Natural killer cell (primary cell): Measurements from ENCODE around the gene ALPI. TPM values are rescaled to one million over a fixed set of nuclear protein-coding genes. Genes with fewer than 3 reads are reported as not detected.
"Not testable (repeated sequence)": the region's sequence is repeated elsewhere in the genome, so short reads cannot be mapped to it uniquely, and the experiment has no call there.

Source experiments
- ATAC-seq, 3 donors: fragments of 150-1000 bp in 2 of 3; fragments of 200-7000 bp in 1 of 3; cut with Tn5 transposase; 1 replicate in 1 of 3; 2 replicates in 2 of 3; pipeline ENCODE4 v1.10.0; 2021; ENCODE audit warnings: mild to moderate bottlenecking in 2 of 3, moderate library complexity in 2 of 3
- DNase-seq, 2 donors: peaks; one replicate each; pipeline versions ENCODE4 v3.0.0 to v3.0.0-alpha.2; 2013 to 2021; ENCODE audit warnings: mixed read lengths in 1 of 2
- H3K27ac ChIP-seq: one replicate; pipeline ENCODE4 v1.5.1; 2013; ENCODE audit warnings: mild to moderate bottlenecking, low read length
- H3K27me3 ChIP-seq: one replicate; pipeline ENCODE4 v1.6.1; 2013; ENCODE audit warnings: low read length; ENCODE audit not compliant: control insufficient read depth, insufficient read depth
- H3K36me3 ChIP-seq: one replicate; pipeline ENCODE4 v1.6.1; 2013; ENCODE audit warnings: low read length; ENCODE audit not compliant: control insufficient read depth, insufficient read depth
- H3K4me1 ChIP-seq: one replicate; pipeline ENCODE4 v1.6.1; 2013; ENCODE audit warnings: low read length; ENCODE audit not compliant: control insufficient read depth, insufficient read depth
- H3K4me3 ChIP-seq: one replicate; pipeline ENCODE4 v1.5.1; 2013; ENCODE audit warnings: low read length
- H3K9me3 ChIP-seq: one replicate; pipeline ENCODE4 v1.6.1; 2013; ENCODE audit warnings: low read length; ENCODE audit not compliant: control insufficient read depth, insufficient read depth
- H3K27ac Mint-ChIP-seq, 2 donors: one replicate each; pipeline ENCODE4 v1.8.0; 2022; ENCODE audit warnings: mild to moderate bottlenecking in 2 of 2, mixed read lengths in 2 of 2, moderate library complexity in 1 of 2
- H3K27me3 Mint-ChIP-seq, 2 donors: one replicate each; pipeline ENCODE4 v1.8.0; 2022; ENCODE audit warnings: low read depth in 2 of 2, mixed read lengths in 2 of 2
- H3K36me3 Mint-ChIP-seq: one replicate; pipeline ENCODE4 v1.8.0; 2022; ENCODE audit warnings: mixed read lengths
- H3K4me1 Mint-ChIP-seq, 2 donors: one replicate each; pipeline ENCODE4 v1.8.0; 2022; ENCODE audit warnings: mixed read lengths in 2 of 2
- H3K4me3 Mint-ChIP-seq: one replicate; pipeline ENCODE4 v1.8.0; 2022; ENCODE audit warnings: mild to moderate bottlenecking, moderate library complexity, mixed read lengths
- H3K9me3 Mint-ChIP-seq, 2 donors: one replicate each; pipeline ENCODE4 v1.8.0; 2022; ENCODE audit warnings: mixed read lengths in 2 of 2
- WGBS: methylation state at CpG from one replicate; pipeline ENCODE4 v1.1.7; 2013; ENCODE audit warnings: missing lambda C conversion rate; ENCODE audit not compliant: insufficient coverage; 5-methylcytosine and 5-hydroxymethylcytosine counted together
- intact Hi-C: fragments of 100-400 bp; cut with micrococcal nuclease; formaldehyde crosslinking; loops from one replicate; pipeline ENCODE4 v1.14.2; 2022
- total RNA-seq, 4 donors: library from RNA; stranded (reverse); fragments of 120-200 nt in 1 of 4; gene quantifications; one replicate each; pipeline versions ENCODE4 v1.2.3 to v1.2.4, GENCODE V29; 2013 to 2022
- TF ChIP-seq, protein P1 (sequence below): fragments of 200-600 bp; IDR thresholded peaks from one replicate; pipeline ENCODE4 v1.8.0; 2022; ENCODE audit warnings: antibody characterized with exemption

The ALPI gene
- not detected for total RNA-seq
- not detected for total RNA-seq (2013)

DNA sequence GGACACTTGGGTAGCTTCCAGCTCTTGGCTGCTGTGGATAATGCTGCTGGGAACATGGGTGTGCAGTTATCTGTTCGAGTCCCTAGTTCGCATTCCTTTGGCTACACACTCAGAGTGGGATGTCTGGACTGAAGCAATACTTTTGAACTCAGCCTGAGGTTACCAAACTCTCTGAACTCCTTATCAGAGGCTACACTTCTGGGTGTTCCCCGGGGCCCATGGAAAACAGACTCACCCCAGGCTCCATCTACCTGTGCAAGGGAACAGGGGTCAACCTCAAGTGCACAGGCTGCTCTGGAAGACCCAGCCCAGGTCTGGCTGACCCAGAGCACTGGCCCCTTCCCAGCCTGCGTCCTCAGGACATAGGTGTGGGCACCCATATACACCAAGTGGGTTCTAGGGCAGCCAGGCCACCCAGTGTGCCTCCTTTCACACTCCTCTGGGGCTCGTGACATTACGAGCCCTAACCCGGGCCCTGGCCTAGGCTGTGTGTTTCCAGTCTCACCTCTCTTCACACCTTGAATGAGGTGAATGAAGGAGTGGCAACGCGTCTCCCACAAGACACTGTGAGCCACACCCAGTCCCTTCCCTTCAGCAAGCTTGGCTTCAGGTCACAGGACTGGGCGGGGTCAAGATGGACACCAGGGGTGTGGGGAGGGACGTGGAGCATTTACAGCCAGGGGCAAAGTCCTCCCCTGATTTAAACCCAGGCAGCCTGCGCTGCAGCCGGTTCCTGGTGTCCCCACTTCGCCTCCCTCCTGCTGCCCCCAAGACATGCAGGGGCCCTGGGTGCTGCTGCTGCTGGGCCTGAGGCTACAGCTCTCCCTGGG, at the start of gene ALPI:
Gene ALPI (plus strand): TSS at position 728 of the 830 bp plus-strand sequence. CDS start 47 bp downstream, at position 775.
- Histone ChIP-seq H3K36me3 (no peaks in the 10 kb centered on the region), H3K27ac (no peak within 1 kb of the TSS), H3K4me3 (no peak within 1 kb of the TSS), H3K4me1 (no peaks in the 10 kb centered on the region), H3K27me3 (no peaks in the 10 kb centered on the region), H3K9me3 (no peaks in the 10 kb centered on the region)
- H3K4me1 Mint-ChIP-seq = peaks cover 0 to 9% of the 10 kb centered on the region in 2 donors
- H3K36me3 Mint-ChIP-seq = no peaks in the 10 kb centered on the region
- WGBS = 78% methylated on average over 14 of the region's 14 CpGs
- no peak for ATAC-seq
- no peaks in the 10 kb centered on the region for H3K9me3 Mint-ChIP-seq
- H3K27ac Mint-ChIP-seq = no peak within 1 kb of the TSS
- peaks cover 0 to 4% of the 10 kb centered on the region in 2 donors for H3K27me3 Mint-ChIP-seq
- DNase-seq = no peak
- TF ChIP-seq, protein P1, sequence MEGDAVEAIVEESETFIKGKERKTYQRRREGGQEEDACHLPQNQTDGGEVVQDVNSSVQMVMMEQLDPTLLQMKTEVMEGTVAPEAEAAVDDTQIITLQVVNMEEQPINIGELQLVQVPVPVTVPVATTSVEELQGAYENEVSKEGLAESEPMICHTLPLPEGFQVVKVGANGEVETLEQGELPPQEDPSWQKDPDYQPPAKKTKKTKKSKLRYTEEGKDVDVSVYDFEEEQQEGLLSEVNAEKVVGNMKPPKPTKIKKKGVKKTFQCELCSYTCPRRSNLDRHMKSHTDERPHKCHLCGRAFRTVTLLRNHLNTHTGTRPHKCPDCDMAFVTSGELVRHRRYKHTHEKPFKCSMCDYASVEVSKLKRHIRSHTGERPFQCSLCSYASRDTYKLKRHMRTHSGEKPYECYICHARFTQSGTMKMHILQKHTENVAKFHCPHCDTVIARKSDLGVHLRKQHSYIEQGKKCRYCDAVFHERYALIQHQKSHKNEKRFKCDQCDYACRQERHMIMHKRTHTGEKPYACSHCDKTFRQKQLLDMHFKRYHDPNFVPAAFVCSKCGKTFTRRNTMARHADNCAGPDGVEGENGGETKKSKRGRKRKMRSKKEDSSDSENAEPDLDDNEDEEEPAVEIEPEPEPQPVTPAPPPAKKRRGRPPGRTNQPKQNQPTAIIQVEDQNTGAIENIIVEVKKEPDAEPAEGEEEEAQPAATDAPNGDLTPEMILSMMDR = no peak
- no peak within 1 kb of the TSS for H3K4me3 Mint-ChIP-seq
- intact Hi-C loops = no loop called here

DNA sequence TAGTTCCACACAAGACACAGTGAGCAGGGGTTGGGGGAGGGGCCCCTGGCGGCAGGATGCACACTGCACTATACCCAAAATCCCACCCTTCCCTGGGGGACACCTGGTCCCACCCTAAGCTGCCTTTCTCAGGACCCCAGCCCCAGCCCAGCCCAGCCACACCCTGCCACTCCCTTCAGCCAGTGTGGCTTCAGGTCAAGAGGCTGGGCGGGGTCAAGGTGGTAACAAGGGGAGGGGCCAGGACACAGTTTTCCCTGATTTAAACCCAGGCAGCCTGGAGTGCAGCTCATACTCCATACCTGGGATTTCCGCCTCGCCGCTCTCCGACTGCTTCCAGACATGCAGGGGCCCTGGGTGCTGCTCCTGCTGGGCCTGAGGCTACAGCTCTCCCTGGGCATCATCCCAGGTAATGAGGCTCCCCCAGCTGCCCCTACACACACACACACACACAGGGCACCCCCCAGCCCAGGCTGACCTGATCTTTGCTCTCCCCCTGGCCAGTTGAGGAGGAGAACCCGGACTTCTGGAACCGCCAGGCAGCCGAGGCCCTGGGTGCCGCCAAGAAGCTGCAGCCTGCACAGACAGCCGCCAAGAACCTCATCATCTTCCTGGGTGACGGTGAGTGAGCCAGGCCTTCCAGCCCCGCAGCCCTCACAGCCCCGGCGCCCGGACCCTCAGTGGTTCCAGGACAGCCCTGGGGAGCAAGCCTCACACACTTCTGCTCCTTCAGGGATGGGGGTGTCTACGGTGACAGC, 49.2 kb upstream of the ALPI start, which contains the start of gene ALPG:
Gene ALPG (plus strand): TSS at position 289 of the 755 bp plus-strand sequence. CDS start 51 bp downstream, at position 340.
- no peak for DNase-seq
- Mint-ChIP-seq H3K4me1 (no peaks in the 10 kb centered on the region), H3K27me3 (peaks cover 0 to 7% of the 10 kb centered on the region in 2 donors), H3K36me3 (no peaks in the 10 kb centered on the region), H3K27ac (no peak within 1 kb of the TSS), H3K4me3 (no peak within 1 kb of the TSS), H3K9me3 (no peaks in the 10 kb centered on the region)
- Histone ChIP-seq H3K4me3 (no peak within 1 kb of the TSS), H3K36me3 (no peaks in the 10 kb centered on the region), H3K27ac (no peak within 1 kb of the TSS), H3K4me1 (no peaks in the 10 kb centered on the region), H3K27me3 (no peaks in the 10 kb centered on the region), H3K9me3 (no peaks in the 10 kb centered on the region)
- intact Hi-C loops = no loop called here
- WGBS = 91% methylated on average over 17 of the region's 17 CpGs
- TF ChIP-seq, protein P1 = no peak
- ATAC-seq = no peak

DNA sequence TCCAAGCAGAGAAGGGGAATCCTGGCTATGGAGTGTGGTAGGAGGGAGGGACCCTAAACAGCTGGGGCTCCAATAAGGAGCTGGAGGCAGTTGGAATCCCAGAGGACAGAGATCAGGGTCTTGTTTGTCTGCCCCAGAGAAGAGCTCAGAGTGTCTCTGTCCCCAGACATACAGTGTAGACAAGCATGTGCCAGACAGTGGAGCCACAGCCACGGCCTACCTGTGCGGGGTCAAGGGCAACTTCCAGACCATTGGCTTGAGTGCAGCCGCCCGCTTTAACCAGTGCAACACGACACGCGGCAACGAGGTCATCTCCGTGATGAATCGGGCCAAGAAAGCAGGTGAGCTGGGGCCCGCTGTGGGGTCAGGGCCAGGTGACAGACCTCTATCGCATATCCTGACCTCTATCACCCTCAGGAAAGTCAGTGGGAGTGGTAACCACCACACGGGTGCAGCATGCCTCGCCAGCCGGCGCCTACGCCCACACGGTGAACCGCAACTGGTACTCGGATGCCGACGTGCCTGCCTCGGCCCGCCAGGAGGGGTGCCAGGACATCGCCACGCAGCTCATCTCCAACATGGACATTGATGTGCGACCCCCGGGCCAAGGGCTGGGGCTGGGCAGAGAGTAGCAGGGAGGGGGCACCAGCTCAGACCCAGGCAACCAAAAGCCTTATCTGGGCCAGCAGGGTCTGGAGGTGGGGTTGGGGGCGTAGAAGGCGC, 48.4 kb upstream of the ALPI start:
- DNase-seq, H3K4me1 Mint-ChIP-seq, H3K9me3 Mint-ChIP-seq, H3K27me3 Mint-ChIP-seq, H3K27me3 ChIP-seq, H3K27ac ChIP-seq, H3K9me3 ChIP-seq, H3K4me1 ChIP-seq, ATAC-seq, intact Hi-C loops, H3K36me3 ChIP-seq, H3K36me3 Mint-ChIP-seq, H3K27ac Mint-ChIP-seq, H3K4me3 ChIP-seq, H3K4me3 Mint-ChIP-seq: not testable (repeated sequence)
- WGBS = 92% methylated on average over 26 of the region's 30 CpGs

DNA sequence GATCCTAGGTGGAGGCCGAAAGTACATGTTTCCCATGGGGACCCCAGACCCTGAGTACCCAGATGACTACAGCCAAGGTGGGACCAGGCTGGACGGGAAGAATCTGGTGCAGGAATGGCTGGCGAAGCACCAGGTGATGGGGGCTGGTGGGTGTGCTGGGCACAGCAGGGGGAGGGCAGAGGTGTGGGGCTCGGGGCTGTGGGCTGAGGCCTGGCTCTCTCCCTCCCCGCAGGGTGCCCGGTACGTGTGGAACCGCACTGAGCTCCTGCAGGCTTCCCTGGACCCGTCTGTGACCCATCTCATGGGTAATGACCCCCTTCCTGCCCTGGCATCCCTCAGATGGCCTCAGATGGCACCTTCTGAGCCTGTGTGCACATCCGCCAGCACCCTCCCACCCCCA, 47.7 kb upstream of the ALPI start:
- H3K4me1 ChIP-seq, ATAC-seq, DNase-seq, H3K27ac Mint-ChIP-seq, H3K36me3 ChIP-seq, intact Hi-C loops, H3K36me3 Mint-ChIP-seq, H3K27ac ChIP-seq, H3K4me3 ChIP-seq, H3K9me3 Mint-ChIP-seq, H3K4me3 Mint-ChIP-seq, H3K4me1 Mint-ChIP-seq, H3K27me3 ChIP-seq, H3K9me3 ChIP-seq: not testable (repeated sequence)
- 82% methylated on average over 7 of the region's 10 CpGs for WGBS
- H3K27me3 Mint-ChIP-seq = peaks cover 11 to 13% of the 10 kb centered on the region in 2 donors

DNA sequence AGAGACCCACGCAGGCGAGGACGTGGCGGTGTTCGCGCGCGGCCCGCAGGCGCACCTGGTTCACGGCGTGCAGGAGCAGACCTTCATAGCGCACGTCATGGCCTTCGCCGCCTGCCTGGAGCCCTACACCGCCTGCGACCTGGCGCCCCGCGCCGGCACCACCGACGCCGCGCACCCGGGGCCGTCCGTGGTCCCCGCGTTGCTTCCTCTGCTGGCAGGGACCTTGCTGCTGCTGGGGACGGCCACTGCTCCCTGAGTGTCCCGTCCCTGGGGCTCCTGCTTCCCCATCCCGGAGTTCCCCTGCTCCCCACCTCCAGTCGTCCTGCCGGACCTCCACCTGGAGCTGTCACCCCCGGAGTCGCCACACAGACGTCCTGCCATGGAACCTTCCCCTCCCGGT, 46.3 kb upstream of the ALPI start:
- intact Hi-C loops, H3K9me3 Mint-ChIP-seq, H3K36me3 Mint-ChIP-seq, H3K27me3 ChIP-seq, H3K27ac Mint-ChIP-seq, ATAC-seq, H3K4me3 Mint-ChIP-seq, DNase-seq, H3K4me1 Mint-ChIP-seq, H3K4me3 ChIP-seq, H3K9me3 ChIP-seq, H3K27ac ChIP-seq, H3K4me1 ChIP-seq, H3K36me3 ChIP-seq: not testable (repeated sequence)
- H3K27me3 Mint-ChIP-seq = peaks cover 16 to 22% of the 10 kb centered on the region in 2 donors
- 90% methylated on average over 34 of the region's 40 CpGs for WGBS
